Type B pancreatic cell (in vitro differentiated cells): Measurements from ENCODE around the gene MOB3B. TPM values are rescaled to one million over a fixed set of nuclear protein-coding genes. Genes with fewer than 3 reads are reported as not detected.

ENCODE experiments used
- DNase-seq: peaks from one replicate; pipeline ENCODE4 v3.0.0; 2021; ENCODE audit warnings: mixed read lengths; ENCODE audit not compliant: unreplicated experiment; ENCODE audit errors: extremely low spot score
- H3K27ac Mint-ChIP-seq: 2 replicates; pipeline ENCODE4 v1.8.0; 2021; ENCODE audit warnings: mild to moderate bottlenecking, mixed read lengths
- H3K27me3 Mint-ChIP-seq: 2 replicates; pipeline ENCODE4 v1.8.0; 2021; ENCODE audit warnings: mixed read lengths
- H3K36me3 Mint-ChIP-seq: 2 replicates; pipeline ENCODE4 v1.8.0; 2021; ENCODE audit warnings: mixed read lengths
- H3K4me1 Mint-ChIP-seq: one replicate; pipeline ENCODE4 v1.8.0; 2021; ENCODE audit warnings: mixed read lengths; ENCODE audit not compliant: unreplicated experiment
- H3K4me3 Mint-ChIP-seq: 2 replicates; pipeline ENCODE4 v1.8.0; 2021; ENCODE audit warnings: mild to moderate bottlenecking, mixed read lengths
- H3K9me3 Mint-ChIP-seq: 2 replicates; pipeline ENCODE4 v1.8.0; 2021; ENCODE audit warnings: mixed read lengths
- CTCF ChIP-seq: fragments of 200-600 bp; sonication (generic); conservative IDR thresholded peaks from 2 replicates; pipeline ENCODE4 v1.5.0; 2021; ENCODE audit warnings: antibody characterized with exemption, mild to moderate bottlenecking
- total RNA-seq: library from RNA; stranded (reverse); gene quantifications from 2 replicates; pipeline ENCODE4 v1.2.1, GENCODE V29; 2021; ENCODE audit warnings: low replicate concordance

The MOB3B gene
- total RNA-seq, 1 donor from 2014 or later: 27.5 TPM

GRCh38 chr9:27338527-27338903 lies 191.1 kb downstream of the MOB3B start:
- Mint-ChIP-seq H3K4me1 (peaks cover 44% of the 10 kb centered on the region), H3K4me3 (no peak overlapping the region), H3K9me3 (no peaks in the 10 kb centered on the region), H3K36me3 (peaks cover 3% of the 10 kb centered on the region), H3K27me3 (no peaks in the 10 kb centered on the region), H3K27ac (no peak overlapping the region)
- no peak for TF ChIP-seq CTCF
- no peak for DNase-seq

GRCh38 chr9:27337833-27338526 lies 191.6 kb downstream of the MOB3B start:
- Mint-ChIP-seq H3K9me3 (no peaks in the 10 kb centered on the region), H3K27me3 (no peaks in the 10 kb centered on the region), H3K36me3 (peaks cover 3% of the 10 kb centered on the region), H3K4me3 (no peak overlapping the region), H3K4me1 (peaks cover 46% of the 10 kb centered on the region), H3K27ac (no peak overlapping the region)
- no peak for DNase-seq
- TF ChIP-seq CTCF: no peak

- TF ChIP-seq CTCF: no peak
- no peak overlapping the region for H3K4me3 Mint-ChIP-seq
- peaks cover 3% of the 10 kb centered on the region for H3K36me3 Mint-ChIP-seq
- H3K4me1 Mint-ChIP-seq: peaks cover 46% of the 10 kb centered on the region
- H3K27ac Mint-ChIP-seq: no peak overlapping the region
- no peak for DNase-seq
- H3K27me3 Mint-ChIP-seq: no peaks in the 10 kb centered on the region
- H3K9me3 Mint-ChIP-seq: no peaks in the 10 kb centered on the region
These were observed 192.4 kb downstream of the MOB3B start for GRCh38 chr9:27337236-27337635.

- no peak overlapping the region for H3K27ac Mint-ChIP-seq
- no peak for DNase-seq
- H3K9me3 Mint-ChIP-seq: no peaks in the 10 kb centered on the region
- peaks cover 46% of the 10 kb centered on the region for H3K4me1 Mint-ChIP-seq
- no peaks in the 10 kb centered on the region for H3K27me3 Mint-ChIP-seq
- no peak for TF ChIP-seq CTCF
- H3K36me3 Mint-ChIP-seq: peaks cover 3% of the 10 kb centered on the region
- H3K4me3 Mint-ChIP-seq: no peak overlapping the region
These were observed 192.8 kb downstream of the MOB3B start for GRCh38 chr9:27336829-27337228.

GRCh38 chr9:27336126-27336525 lies 193.5 kb downstream of the MOB3B start:
- Mint-ChIP-seq H3K27ac (no peak overlapping the region), H3K4me1 (peaks cover 46% of the 10 kb centered on the region), H3K27me3 (no peaks in the 10 kb centered on the region), H3K9me3 (no peaks in the 10 kb centered on the region), H3K36me3 (no peaks in the 10 kb centered on the region), H3K4me3 (no peak overlapping the region)
- DNase-seq: no peak
- no peak for TF ChIP-seq CTCF

- no peak for TF ChIP-seq CTCF
- no peak for DNase-seq
- H3K36me3 Mint-ChIP-seq: no peaks in the 10 kb centered on the region
- no peaks in the 10 kb centered on the region for H3K27me3 Mint-ChIP-seq
- H3K4me1 Mint-ChIP-seq: peaks cover 37% of the 10 kb centered on the region
- no peaks in the 10 kb centered on the region for H3K9me3 Mint-ChIP-seq
- peak overlapping the region; percentile 26 for H3K27ac Mint-ChIP-seq
- H3K4me3 Mint-ChIP-seq: no peak overlapping the region
These were observed 194.5 kb downstream of the MOB3B start for GRCh38 chr9:27335075-27335474.
